Loucy (cell line): ENCODE measurements around the gene SRCIN1.

Experiments
- H2AFZ ChIP-seq: fragments of 200-600 bp; sonication (generic); 2 replicates; pipeline ENCODE4 v1.6.0; 2016; ENCODE audit warnings: antibody characterized with exemption, mild to moderate bottlenecking, low read length, moderate library complexity
- H3F3A ChIP-seq: fragments of 200-600 bp; 2 replicates; pipeline ENCODE4 v1.6.0; 2016; ENCODE audit warnings: antibody characterized with exemption, low read depth, mild to moderate bottlenecking
- H3K27me3 ChIP-seq: fragments of 200-600 bp; sonication (generic); 2 replicates; pipeline ENCODE4 v1.6.1; 2014; ENCODE audit warnings: low read length, mild to moderate bottlenecking; ENCODE audit not compliant: insufficient read depth, poor library complexity, severe bottlenecking
- H3K36me3 ChIP-seq: fragments of 200-600 bp; sonication (generic); 2 replicates; pipeline ENCODE4 v1.6.1; 2016; ENCODE audit warnings: low read length; ENCODE audit not compliant: insufficient read depth
- H3K4me1 ChIP-seq: fragments of 200-600 bp; sonication (generic); 2 replicates; pipeline ENCODE4 v1.5.1; 2014; ENCODE audit warnings: low read length, mild to moderate bottlenecking; ENCODE audit not compliant: insufficient read depth, poor library complexity, severe bottlenecking
- H3K4me2 ChIP-seq: fragments of 200-600 bp; sonication (generic); 2 replicates; pipeline ENCODE4 v1.6.0; 2014; ENCODE audit warnings: antibody characterized with exemption, low read length, low read depth, mild to moderate bottlenecking; ENCODE audit not compliant: poor library complexity, severe bottlenecking
- H3K4me3 ChIP-seq: fragments of 200-600 bp; sonication (generic); 2 replicates; pipeline ENCODE4 v1.5.1; 2014; ENCODE audit warnings: low read length, mild to moderate bottlenecking, mixed read lengths; ENCODE audit not compliant: poor library complexity, severe bottlenecking
- H3K79me2 ChIP-seq: fragments of 200-600 bp; sonication (generic); 2 replicates; pipeline ENCODE4 v1.6.1; 2014; ENCODE audit warnings: low read length; ENCODE audit not compliant: insufficient read depth
- H3K9ac ChIP-seq: fragments of 200-600 bp; sonication (generic); 2 replicates; pipeline ENCODE4 v1.6.0; 2014; ENCODE audit warnings: mild to moderate bottlenecking, low read depth, low read length, moderate library complexity; ENCODE audit not compliant: poor library complexity, severe bottlenecking
- H3K9me2 ChIP-seq: fragments of 200-600 bp; sonication (generic); replicated peaks from 2 replicates; pipeline ENCODE4 v1.6.1; 2016; ENCODE audit warnings: low read depth, low read length, mixed read lengths
- H3K9me3 ChIP-seq: fragments of 200-600 bp; sonication (generic); 2 replicates; pipeline ENCODE4 v1.6.1; 2014; ENCODE audit warnings: mild to moderate bottlenecking, antibody characterized with exemption, low read length, low read depth; ENCODE audit not compliant: insufficient read depth
- H4K20me1 ChIP-seq: fragments of 200-600 bp; sonication (generic); 2 replicates; pipeline ENCODE4 v1.6.0; 2014; ENCODE audit warnings: antibody characterized with exemption, low read length, mild to moderate bottlenecking; ENCODE audit not compliant: insufficient read depth, poor library complexity, severe bottlenecking
- CTCF ChIP-seq: fragments of 200-600 bp; sonication (generic); conservative IDR thresholded peaks from 2 replicates; pipeline ENCODE4 v1.5.1; 2014; ENCODE audit warnings: mild to moderate bottlenecking, antibody characterized with exemption, low read length
- EZH2phosphoT487 ChIP-seq: fragments of 200-600 bp; IDR thresholded peaks from 2 replicates; pipeline ENCODE4 v1.6.1; 2018; ENCODE audit warnings: antibody characterized with exemption, mild to moderate bottlenecking, moderate library complexity, borderline replicate concordance

SRCIN1 gene

GRCh38 chr17:38536661-38537060, 69.1 kb downstream of the SRCIN1 start:
- no peaks in the 10 kb centered on the region for H4K20me1 ChIP-seq
- H3K9ac ChIP-seq: no peak overlapping the region
- no peaks in the 10 kb centered on the region for H3K9me3 ChIP-seq
- no peaks in the 10 kb centered on the region for H3F3A ChIP-seq
- no peaks in the 10 kb centered on the region for H3K36me3 ChIP-seq
- H2AFZ ChIP-seq: no peak overlapping the region
- H3K79me2 ChIP-seq: no peaks in the 10 kb centered on the region
- no peak overlapping the region for H3K4me2 ChIP-seq
- no peak for TF ChIP-seq CTCF
- TF ChIP-seq EZH2phosphoT487: no peak
- no peaks in the 10 kb centered on the region for H3K9me2 ChIP-seq
- H3K27me3 ChIP-seq: no peaks in the 10 kb centered on the region
- no peaks in the 10 kb centered on the region for H3K4me1 ChIP-seq
- H3K4me3 ChIP-seq: no peak overlapping the region

GRCh38 chr17:38535886-38536285, 69.9 kb downstream of the SRCIN1 start:
- Histone ChIP-seq H3K79me2 (no peaks in the 10 kb centered on the region), H3K36me3 (no peaks in the 10 kb centered on the region), H3K4me3 (no peak overlapping the region), H3K4me2 (no peak overlapping the region), H2AFZ (no peak overlapping the region), H3K9me3 (no peaks in the 10 kb centered on the region), H3K9ac (no peak overlapping the region), H4K20me1 (no peaks in the 10 kb centered on the region), H3K4me1 (no peaks in the 10 kb centered on the region), H3K9me2 (no peaks in the 10 kb centered on the region), H3K27me3 (no peaks in the 10 kb centered on the region), H3F3A (no peaks in the 10 kb centered on the region)
- TF ChIP-seq CTCF: no peak
- TF ChIP-seq EZH2phosphoT487: no peak

- no peaks in the 10 kb centered on the region for H3K9me2 ChIP-seq
Observed at GRCh38 chr17:38534498-38534885, 71.3 kb downstream of the SRCIN1 start.

More at GRCh38 chr17:38534498-38534885, 71.3 kb downstream of the SRCIN1 start:
- TF ChIP-seq CTCF (no peak), EZH2phosphoT487 (no peak)
- H4K20me1 ChIP-seq: no peaks in the 10 kb centered on the region
- H3F3A ChIP-seq: no peaks in the 10 kb centered on the region
- no peaks in the 10 kb centered on the region for H3K79me2 ChIP-seq
- H3K9ac ChIP-seq: no peak overlapping the region
- no peaks in the 10 kb centered on the region for H3K36me3 ChIP-seq
- no peaks in the 10 kb centered on the region for H3K27me3 ChIP-seq
- H2AFZ ChIP-seq: no peak overlapping the region
- no peak overlapping the region for H3K4me2 ChIP-seq
- H3K4me3 ChIP-seq: no peak overlapping the region
- no peaks in the 10 kb centered on the region for H3K9me3 ChIP-seq
- no peaks in the 10 kb centered on the region for H3K4me1 ChIP-seq
